Measurements from ENCODE around the gene APP.
"Not testable (repeated sequence)": the region's sequence is repeated elsewhere in the genome, so short reads cannot be mapped to it uniquely, and the experiment has no call there.

The APP gene

GRCh38 chr21:25929856-25930520 is 240.6 kb downstream of the APP start:
- no peak for DNase-seq

- no peak for DNase-seq
These were observed 243.2 kb downstream of the APP start for GRCh38 chr21:25927195-25927880.

DNA sequence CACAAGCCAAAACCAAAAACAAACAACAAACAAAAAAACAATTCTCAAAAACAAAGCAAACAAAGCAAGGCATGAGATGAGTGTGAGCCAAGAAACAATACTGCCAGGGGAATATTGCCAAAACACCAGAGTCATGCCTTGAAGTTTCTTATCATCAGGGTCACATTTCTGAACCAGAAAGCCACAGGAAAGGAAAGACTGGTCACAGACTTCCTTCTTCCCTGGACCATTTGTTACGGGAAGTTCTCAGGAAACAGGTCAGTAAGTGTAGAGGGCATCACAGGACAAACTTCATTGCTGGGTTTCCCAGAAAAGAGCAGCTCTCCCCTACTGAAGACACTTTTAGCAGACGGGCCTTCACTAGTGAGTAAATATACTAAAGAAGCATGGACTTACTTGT is 244.6 kb downstream of the APP start:
- DNase-seq, result no peak

DNA sequence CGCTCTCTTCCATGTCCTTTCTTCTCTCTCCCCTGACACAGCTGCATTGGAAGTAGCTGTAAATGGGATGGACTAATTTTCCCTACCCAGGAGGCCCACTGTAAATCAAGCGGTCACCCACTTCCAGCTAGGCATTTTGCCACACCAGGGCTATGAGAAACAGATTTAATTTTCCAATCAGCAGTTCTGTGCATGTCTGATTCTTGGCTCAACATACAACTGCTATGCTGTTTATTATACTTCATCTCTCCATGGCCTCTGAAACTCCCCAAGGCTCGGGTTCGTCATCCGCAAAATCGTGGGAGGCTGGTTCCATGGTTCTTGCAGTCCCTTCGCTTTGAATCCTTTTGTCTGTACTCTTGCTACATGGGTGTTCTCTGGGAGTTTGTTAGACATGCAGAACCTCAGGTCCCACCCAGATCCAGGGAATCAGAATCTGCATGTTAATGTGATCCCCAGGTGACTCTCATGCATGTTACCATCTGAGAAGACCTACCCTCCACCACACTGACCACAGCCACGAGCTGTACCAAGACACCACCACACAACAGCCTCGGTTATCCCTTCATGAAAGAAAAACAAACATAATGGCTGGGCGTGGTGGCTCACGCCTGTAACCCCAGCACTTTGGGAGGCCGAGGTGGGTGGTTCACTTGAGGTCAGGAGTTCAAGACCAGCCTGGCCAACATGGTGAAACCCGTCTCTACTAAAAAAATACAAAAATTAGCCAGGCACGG is 245.3 kb downstream of the APP start:
- no peak for DNase-seq

DNA sequence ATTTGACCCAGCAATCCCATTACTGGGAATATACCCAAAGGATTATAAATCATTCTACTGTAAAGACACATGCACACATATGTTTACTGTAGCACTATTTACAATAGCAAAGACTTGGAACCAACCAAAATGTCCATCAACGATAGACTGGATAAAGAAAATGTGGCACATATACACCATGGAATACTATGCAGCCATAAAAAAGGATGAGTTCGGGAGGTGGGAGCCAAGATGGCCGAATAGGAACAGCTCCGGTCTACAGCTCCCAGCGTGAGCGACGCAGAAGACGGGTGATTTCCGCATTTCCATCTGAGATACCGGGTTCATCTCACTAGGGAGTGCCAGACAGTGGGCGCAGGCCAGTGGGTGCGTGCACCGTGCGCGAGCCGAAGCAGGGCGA is 252.4 kb downstream of the APP start:
- DNase-seq, result not testable (repeated sequence)

DNA sequence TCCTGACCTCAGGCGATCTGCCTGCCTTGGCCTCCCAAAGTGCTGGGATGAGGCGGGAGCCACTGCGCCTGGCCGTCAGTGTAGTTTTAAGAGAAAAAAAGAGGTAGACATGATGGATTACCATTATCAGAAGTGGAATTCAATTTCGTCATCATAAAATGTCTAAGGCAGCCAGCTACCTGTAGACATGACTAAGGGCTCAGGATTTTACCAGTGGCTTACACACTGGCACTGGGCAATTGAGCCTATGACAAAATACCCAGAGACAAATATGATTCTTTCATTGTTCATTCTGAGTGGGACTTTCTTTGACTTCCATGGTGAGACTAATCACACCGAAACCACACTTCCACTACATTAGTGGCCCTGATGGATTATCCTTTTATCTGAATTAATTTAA is 254.3 kb downstream of the APP start:
- no peak for DNase-seq

DNA sequence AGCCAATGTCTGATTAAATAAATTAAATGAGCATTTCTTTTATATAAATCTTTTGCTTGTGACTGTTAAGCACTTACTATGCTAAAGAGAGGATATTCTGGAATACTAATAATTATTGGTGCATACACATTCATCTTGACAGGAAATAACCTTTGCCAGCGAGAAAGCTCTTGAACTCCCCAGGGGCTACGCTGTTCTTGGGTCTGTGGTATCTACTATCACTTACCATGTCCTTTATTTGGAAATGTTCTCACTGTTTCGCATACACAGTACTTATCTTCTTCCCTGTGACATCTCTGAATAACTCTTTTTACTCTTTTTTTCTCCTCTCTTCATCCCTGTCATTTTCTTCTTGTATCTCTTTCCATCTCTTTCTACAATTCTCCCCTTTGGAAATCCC is 257.1 kb downstream of the APP start:
- no peak for DNase-seq

DNA sequence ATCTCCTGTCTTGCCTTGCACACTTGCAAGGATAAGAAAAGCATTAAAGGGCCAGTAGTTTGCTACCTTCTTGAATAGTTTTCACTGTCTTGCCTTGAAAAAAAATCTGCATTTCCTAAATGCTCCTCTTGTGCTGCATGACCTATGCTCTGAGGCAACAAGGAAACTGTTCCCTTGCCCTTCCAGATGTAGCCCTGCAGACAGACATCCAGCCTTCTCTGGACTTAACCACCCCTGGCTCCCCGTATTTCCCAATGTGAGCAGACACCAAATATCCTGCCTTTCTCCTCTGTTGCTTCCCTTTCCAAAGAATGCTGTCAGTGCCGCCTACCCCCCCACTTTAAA is 258.2 kb downstream of the APP start:
- DNase-seq, result no peak

GRCh38 chr21:25911730-25912401 is 258.7 kb downstream of the APP start:
- no peak for DNase-seq

DNA sequence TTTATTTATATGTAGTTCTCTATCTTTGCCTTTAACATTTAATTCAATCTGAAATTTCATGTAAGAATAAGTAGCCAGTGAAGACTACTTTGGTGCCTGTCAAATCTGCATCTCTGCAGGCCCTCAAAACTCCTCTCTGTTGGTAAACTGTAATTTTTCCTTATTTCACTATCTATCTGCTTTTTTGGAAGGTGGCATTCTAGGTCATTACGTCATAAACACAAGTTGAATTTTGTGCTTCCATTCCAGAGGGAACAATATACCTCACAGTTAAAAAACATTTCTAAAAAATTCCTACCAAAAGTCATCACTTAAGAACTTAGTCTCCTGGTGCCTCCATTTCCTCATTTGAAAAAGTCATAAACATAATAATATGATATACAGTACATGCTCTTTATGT is 259.8 kb downstream of the APP start:
- DNase-seq, result no peak

GRCh38 chr21:25909341-25909740 is 261.2 kb downstream of the APP start:
- no peak for DNase-seq

- no peak for DNase-seq
These were observed 262.1 kb downstream of the APP start for GRCh38 chr21:25908495-25908894.

DNA sequence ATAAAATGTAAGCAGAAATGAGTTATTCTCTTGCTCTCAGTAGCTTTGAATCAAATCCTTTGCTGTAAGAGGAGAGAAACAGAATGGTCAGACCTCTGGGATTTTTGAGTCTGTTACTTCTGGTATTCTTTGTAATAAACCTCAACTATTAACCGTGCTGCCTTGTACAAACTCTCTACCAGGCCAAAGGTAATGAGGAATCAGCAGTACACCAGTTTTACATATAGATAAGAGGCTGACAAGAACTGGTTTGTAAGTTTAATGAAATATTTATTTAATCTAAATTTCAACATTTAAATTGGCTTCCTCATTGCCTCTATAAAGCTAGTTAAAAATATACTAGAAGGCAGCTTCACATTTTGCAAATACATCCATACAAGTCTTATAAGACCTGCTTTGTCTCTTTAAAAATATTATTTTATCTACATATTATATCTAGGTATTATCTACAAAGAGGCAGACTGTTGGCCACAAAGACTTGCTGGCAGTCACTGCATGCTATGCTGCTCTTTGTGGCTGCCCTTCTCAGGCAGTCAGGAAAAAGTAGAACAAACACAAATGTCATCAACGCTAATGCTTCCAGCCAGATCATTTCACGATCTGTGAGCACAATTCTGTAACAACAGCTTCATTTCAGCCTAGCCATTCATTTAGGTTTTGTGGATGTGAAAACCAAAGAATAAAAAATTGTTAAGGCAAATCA is 262.8 kb downstream of the APP start:
- DNase-seq, result no peak

GRCh38 chr21:25906587-25906986 is 264.0 kb downstream of the APP start:
- DNase-seq, result no peak

DNA sequence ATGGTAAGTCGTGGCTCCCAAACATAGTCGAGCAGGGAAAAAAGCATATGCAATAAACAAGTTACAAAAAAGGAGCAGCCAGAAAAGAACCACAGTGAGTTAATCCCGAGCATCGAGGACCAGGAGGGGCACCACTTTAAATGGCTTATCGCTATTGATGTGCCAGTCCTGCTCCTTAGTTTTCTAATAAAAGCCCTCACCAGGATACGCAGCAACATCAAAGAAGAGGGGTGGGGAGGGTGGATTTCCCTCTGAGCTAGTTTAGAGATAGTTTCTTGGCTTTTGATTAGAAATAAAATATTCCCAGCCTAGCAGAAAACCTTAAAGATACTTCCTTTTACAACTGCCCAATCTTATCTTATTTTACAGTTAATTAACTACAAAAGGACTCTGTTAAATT is 265.4 kb downstream of the APP start:
- DNase-seq, result no peak

- DNase-seq, result no peak
These were observed 266.4 kb downstream of the APP start for GRCh38 chr21:25904044-25904695.

DNA sequence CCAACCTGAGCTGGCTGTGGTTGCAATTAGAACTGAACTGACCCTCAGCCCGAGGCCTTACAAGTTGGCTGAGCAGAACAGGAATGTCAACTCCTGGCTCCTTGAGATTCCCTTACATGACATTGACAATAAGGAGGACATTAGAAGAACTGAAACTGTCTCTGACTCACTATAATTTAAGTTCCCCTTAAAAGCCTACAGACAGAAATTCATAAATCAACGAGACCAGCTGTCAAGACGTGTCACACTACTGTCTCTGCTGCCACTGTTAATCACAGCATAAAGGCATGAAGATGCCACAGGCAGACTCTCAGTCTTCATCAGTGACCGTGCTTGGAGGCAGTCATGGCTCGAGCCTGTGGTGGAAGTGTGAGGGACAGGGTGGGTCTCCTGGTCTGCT is 267.0 kb downstream of the APP start:
- no peak for DNase-seq

DNA sequence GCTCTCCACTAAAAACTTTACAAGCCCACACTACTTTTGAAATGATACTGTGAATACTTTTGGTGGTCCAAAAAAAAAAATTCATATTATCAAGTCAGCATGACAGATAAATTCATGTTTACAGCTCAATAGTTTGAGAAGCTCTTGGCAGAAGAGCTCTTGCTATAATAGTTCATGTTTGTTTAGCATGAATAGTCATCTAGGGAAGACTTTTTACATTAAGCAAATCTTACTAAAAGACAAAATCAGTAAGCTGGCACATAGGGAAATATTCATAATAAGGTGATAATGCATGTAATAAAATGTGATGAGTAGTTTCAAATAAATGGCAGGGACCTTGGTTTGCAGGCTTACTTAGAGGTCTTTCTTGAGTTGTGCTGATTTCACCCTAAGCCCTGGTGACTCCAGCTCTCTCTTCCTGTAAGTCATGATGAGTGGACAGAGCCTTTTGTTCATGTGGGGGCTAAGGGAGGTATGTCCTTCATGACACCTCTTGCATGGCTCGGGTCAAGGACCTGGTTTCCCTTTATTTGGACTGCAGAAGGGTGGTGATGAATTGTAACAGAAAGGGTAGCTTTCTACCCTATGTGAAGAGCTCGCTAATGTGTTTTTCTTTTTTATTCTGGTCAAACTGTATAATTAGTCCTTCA is 269.1 kb downstream of the APP start:
- DNase-seq, result no peak

GRCh38 chr21:25898671-25899070 is 271.9 kb downstream of the APP start:
- no peak for DNase-seq

GRCh38 chr21:25897383-25897782 is 273.2 kb downstream of the APP start:
- no peak for DNase-seq

DNA sequence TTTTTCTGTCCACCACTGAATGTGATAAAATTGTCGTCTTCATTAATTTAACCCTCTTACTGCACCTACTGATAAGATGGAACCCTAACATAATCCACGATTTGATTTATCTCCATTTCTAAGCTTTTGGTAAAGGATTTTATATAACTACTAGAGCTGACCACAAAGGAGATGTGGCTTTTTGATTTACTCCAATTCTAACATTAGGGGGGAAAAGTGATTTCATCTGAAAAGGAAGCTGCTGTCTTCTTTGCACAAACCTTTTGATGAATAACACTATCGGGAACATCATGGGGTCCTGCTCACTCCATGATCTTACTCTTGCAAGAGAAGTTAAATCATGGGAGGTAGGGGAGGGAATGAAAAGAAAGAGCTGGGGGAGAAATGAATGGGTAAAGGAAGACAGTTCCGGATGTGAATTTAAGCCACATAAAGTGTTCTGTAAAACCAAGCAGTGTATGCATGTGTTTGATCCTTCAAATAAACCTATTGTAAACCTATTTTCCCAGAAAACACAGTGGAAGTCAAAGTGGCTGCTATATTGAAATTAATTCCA is 274.0 kb downstream of the APP start:
- no peak for DNase-seq

Data from activated naive CD4-positive, alpha-beta T cell (primary cell).